HL-60 (cell line): ENCODE results near the gene POLG2.

Experiments
- CTCF ChIP-seq: IDR thresholded peaks from one replicate; pipeline ENCODE4 v1.5.1; 2011; ENCODE audit warnings: low read length, control low read depth, inconsistent platforms; ENCODE audit not compliant: insufficient read depth
- GABPA ChIP-seq: IDR thresholded peaks from 2 replicates; pipeline ENCODE4 v1.6.1; 2012; ENCODE audit warnings: low read depth
- POLR2AphosphoS5 ChIP-seq: IDR thresholded peaks from 2 replicates; pipeline ENCODE4 v1.6.1; 2012; ENCODE audit warnings: low read depth
- REST ChIP-seq: IDR thresholded peaks from 2 replicates; pipeline ENCODE4 v1.6.1; 2012; ENCODE audit warnings: low read depth; ENCODE audit not compliant: insufficient replicate concordance
- SPI1 ChIP-seq: IDR thresholded peaks from 2 replicates; pipeline ENCODE4 v1.6.1; 2012; ENCODE audit warnings: low read depth, mild to moderate bottlenecking, borderline replicate concordance

- TF ChIP-seq CTCF (no peak), REST (no peak), POLR2AphosphoS5 (no peak), SPI1 (no peak), GABPA (no peak)
These were observed 6.0 kb upstream of the POLG2 start for GRCh38 chr17:64502809-64503208.
